NCI-H2081 (cell line): ENCODE results near the gene ATP5F1B.
A peak's percentile ranks its signal among the peaks of the same experiment; 100 is the strongest.
"Not testable (repeated sequence)": the region's sequence is repeated elsewhere in the genome, so short reads cannot be mapped to it uniquely, and the experiment has no call there.

Source experiments
- DNase-seq, 2 experiments: peaks; one replicate each; lab custom pipeline; 2025; lab: John Stamatoyannopoulos, UW

ATP5F1B gene

GRCh38 chr12:56645717-56646446, at the start of gene ATP5F1B:
Gene ATP5F1B, minus strand, starts transcription at chr12:56645984. Its CDS starts 21 bp downstream, at chr12:56645963.
- peak; percentile 96 to 100 for DNase-seq

GRCh38 chr12:56694161-56694560, 48.4 kb upstream of the ATP5F1B start:
- no peak for DNase-seq

GRCh38 chr12:56688846-56689109, 43.0 kb upstream of the ATP5F1B start:
- no peak for DNase-seq

GRCh38 chr12:56688129-56688845, 42.5 kb upstream of the ATP5F1B start, which contains the start of gene PTGES3:
Gene PTGES3, minus strand, starts transcription at chr12:56688284. Its CDS starts 285 bp downstream, at chr12:56687999.
- peak; percentile 98 to 99 for DNase-seq

- peak; percentile 33 to 59 for DNase-seq
Measured at GRCh38 chr12:56687223-56688128, 41.7 kb upstream of the ATP5F1B start.

- no peak for DNase-seq
Measured at GRCh38 chr12:56684745-56685359, 39.1 kb upstream of the ATP5F1B start.

GRCh38 chr12:56682323-56682722, 36.5 kb upstream of the ATP5F1B start:
- DNase-seq = no peak

- no peak for DNase-seq
Measured at GRCh38 chr12:56679883-56680575, 34.2 kb upstream of the ATP5F1B start.

GRCh38 chr12:56678852-56679251, 33.1 kb upstream of the ATP5F1B start:
- DNase-seq = no peak

- no peak for DNase-seq
Measured at GRCh38 chr12:56677680-56678079, 31.9 kb upstream of the ATP5F1B start.

- no peak for DNase-seq
Measured at GRCh38 chr12:56676851-56677580, 31.2 kb upstream of the ATP5F1B start.

- DNase-seq = no peak
Measured at GRCh38 chr12:56671608-56672007, 25.8 kb upstream of the ATP5F1B start.

GRCh38 chr12:56670836-56671235, 25.1 kb upstream of the ATP5F1B start:
- no peak for DNase-seq

- no peak for DNase-seq
Measured at GRCh38 chr12:56668197-56668457, 22.3 kb upstream of the ATP5F1B start.

GRCh38 chr12:56661979-56662638, 16.3 kb upstream of the ATP5F1B start:
- no peak for DNase-seq

GRCh38 chr12:56661560-56661959, 15.8 kb upstream of the ATP5F1B start:
- no peak for DNase-seq

GRCh38 chr12:56658921-56659320, 13.1 kb upstream of the ATP5F1B start:
- no peak for DNase-seq

- no peak for DNase-seq
Measured at GRCh38 chr12:56657416-56658379, 11.9 kb upstream of the ATP5F1B start.

GRCh38 chr12:56653781-56654180, 8.0 kb upstream of the ATP5F1B start:
- DNase-seq = not testable (repeated sequence)
